ENCODE measurements around the gene RPN1. TPM values are rescaled to one million over a fixed set of nuclear protein-coding genes. Genes with fewer than 3 reads are reported as not detected.

Gene RPN1
- total and polyA plus RNA-seq, 2 of the 8 experiments (the other 6 are each of a cell fraction or from before 2014, with no cell fraction given) = 165 to 211 TPM

DNA sequence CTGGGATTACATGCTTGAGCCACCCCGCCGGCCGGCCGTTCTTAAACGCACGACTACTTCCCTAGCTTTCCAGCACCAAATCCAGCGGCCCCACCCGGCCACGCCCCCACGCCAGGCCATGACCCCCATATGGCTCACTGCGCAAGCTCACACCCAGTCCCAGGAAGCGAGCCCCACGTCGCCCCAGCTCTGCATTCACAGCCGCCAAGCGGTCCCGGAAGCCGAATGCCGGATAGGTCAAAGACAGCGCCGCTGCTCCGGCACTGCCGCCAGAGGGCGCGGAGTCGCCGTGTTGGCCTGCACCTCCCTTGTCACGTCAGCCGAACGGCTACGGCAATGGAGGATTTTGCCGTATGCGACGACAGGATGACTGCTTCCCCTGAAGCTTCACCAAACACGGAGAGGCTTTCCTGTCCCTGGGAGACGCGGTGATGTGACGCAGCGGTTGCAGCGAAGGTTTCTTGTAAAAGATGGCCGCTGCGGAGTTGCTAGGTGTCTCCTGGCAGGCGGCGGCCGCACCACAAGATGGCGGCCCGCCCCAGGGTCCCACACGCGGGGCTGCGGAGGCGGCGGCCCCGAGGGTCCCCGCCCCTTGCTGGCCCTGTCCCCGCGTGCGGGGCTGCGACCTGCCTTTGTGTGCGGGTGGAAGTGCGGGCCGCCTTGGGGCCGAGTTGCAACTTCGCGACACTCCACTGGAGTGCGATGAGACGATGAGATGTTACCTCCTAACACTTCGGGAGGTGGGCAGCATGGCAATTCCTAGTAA is 30.2 kb upstream of the RPN1 start (continued):
- peak; percentile 60; the same call in 1 of the 2 replicates for TF ChIP-seq CHD1 (IDR thresholded peaks at IDR 0.05; ENCODE audit: low read depth, low read length)
- no peak for TF ChIP-seq HDAC2 (IDR thresholded peaks at IDR 0.05; ENCODE audit: borderline replicate concordance in 1 of 2, low read depth in 2 of 2, low read length in 2 of 2)
- peak; percentile 78 to 79 for TF ChIP-seq RAD21 (IDR thresholded peaks at IDR 0.05 in 1 of 2, conservative IDR thresholded peaks at IDR 0.05 in 1 of 2; ENCODE audit: low read depth in 2 of 2, low read length in 2 of 2)
- peak; percentile 94 for TF ChIP-seq PHF8 (conservative IDR thresholded peaks at IDR 0.05; ENCODE audit: low read depth, low read length)
- TF ChIP-seq KDM4A (IDR thresholded peaks at IDR 0.05; ENCODE audit: low read depth, low read length, severe bottlenecking) = peak; percentile 92
- TF ChIP-seq, protein P1, sequence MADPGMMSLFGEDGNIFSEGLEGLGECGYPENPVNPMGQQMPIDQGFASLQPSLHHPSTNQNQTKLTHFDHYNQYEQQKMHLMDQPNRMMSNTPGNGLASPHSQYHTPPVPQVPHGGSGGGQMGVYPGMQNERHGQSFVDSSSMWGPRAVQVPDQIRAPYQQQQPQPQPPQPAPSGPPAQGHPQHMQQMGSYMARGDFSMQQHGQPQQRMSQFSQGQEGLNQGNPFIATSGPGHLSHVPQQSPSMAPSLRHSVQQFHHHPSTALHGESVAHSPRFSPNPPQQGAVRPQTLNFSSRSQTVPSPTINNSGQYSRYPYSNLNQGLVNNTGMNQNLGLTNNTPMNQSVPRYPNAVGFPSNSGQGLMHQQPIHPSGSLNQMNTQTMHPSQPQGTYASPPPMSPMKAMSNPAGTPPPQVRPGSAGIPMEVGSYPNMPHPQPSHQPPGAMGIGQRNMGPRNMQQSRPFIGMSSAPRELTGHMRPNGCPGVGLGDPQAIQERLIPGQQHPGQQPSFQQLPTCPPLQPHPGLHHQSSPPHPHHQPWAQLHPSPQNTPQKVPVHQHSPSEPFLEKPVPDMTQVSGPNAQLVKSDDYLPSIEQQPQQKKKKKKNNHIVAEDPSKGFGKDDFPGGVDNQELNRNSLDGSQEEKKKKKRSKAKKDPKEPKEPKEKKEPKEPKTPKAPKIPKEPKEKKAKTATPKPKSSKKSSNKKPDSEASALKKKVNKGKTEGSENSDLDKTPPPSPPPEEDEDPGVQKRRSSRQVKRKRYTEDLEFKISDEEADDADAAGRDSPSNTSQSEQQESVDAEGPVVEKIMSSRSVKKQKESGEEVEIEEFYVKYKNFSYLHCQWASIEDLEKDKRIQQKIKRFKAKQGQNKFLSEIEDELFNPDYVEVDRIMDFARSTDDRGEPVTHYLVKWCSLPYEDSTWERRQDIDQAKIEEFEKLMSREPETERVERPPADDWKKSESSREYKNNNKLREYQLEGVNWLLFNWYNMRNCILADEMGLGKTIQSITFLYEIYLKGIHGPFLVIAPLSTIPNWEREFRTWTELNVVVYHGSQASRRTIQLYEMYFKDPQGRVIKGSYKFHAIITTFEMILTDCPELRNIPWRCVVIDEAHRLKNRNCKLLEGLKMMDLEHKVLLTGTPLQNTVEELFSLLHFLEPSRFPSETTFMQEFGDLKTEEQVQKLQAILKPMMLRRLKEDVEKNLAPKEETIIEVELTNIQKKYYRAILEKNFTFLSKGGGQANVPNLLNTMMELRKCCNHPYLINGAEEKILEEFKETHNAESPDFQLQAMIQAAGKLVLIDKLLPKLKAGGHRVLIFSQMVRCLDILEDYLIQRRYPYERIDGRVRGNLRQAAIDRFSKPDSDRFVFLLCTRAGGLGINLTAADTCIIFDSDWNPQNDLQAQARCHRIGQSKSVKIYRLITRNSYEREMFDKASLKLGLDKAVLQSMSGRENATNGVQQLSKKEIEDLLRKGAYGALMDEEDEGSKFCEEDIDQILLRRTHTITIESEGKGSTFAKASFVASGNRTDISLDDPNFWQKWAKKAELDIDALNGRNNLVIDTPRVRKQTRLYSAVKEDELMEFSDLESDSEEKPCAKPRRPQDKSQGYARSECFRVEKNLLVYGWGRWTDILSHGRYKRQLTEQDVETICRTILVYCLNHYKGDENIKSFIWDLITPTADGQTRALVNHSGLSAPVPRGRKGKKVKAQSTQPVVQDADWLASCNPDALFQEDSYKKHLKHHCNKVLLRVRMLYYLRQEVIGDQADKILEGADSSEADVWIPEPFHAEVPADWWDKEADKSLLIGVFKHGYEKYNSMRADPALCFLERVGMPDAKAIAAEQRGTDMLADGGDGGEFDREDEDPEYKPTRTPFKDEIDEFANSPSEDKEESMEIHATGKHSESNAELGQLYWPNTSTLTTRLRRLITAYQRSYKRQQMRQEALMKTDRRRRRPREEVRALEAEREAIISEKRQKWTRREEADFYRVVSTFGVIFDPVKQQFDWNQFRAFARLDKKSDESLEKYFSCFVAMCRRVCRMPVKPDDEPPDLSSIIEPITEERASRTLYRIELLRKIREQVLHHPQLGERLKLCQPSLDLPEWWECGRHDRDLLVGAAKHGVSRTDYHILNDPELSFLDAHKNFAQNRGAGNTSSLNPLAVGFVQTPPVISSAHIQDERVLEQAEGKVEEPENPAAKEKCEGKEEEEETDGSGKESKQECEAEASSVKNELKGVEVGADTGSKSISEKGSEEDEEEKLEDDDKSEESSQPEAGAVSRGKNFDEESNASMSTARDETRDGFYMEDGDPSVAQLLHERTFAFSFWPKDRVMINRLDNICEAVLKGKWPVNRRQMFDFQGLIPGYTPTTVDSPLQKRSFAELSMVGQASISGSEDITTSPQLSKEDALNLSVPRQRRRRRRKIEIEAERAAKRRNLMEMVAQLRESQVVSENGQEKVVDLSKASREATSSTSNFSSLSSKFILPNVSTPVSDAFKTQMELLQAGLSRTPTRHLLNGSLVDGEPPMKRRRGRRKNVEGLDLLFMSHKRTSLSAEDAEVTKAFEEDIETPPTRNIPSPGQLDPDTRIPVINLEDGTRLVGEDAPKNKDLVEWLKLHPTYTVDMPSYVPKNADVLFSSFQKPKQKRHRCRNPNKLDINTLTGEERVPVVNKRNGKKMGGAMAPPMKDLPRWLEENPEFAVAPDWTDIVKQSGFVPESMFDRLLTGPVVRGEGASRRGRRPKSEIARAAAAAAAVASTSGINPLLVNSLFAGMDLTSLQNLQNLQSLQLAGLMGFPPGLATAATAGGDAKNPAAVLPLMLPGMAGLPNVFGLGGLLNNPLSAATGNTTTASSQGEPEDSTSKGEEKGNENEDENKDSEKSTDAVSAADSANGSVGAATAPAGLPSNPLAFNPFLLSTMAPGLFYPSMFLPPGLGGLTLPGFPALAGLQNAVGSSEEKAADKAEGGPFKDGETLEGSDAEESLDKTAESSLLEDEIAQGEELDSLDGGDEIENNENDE (IDR thresholded peaks at IDR 0.05; ENCODE audit: insufficient replicate concordance, low read length) = no peak
- no peak for TF ChIP-seq SP4 (IDR thresholded peaks at IDR 0.05; ENCODE audit: low read length)
- TF ChIP-seq, protein P2, sequence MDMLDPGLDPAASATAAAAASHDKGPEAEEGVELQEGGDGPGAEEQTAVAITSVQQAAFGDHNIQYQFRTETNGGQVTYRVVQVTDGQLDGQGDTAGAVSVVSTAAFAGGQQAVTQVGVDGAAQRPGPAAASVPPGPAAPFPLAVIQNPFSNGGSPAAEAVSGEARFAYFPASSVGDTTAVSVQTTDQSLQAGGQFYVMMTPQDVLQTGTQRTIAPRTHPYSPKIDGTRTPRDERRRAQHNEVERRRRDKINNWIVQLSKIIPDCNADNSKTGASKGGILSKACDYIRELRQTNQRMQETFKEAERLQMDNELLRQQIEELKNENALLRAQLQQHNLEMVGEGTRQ (IDR thresholded peaks at IDR 0.05; ENCODE audit: low read length) = no peak
